Kidney epithelial cell (primary cell): Measurements from ENCODE around the gene ZDHHC5. TPM values are rescaled to one million over a fixed set of nuclear protein-coding genes. Genes with fewer than 3 reads are reported as not detected.

Source experiments
- DNase-seq: peaks from one replicate; pipeline ENCODE4 v3.0.0-alpha.2; 2010; ENCODE audit warnings: low read depth
- H3K27me3 ChIP-seq: 2 replicates; pipeline ENCODE4 v1.6.0; 2011; ENCODE audit warnings: low read length; ENCODE audit not compliant: control insufficient read depth, insufficient read depth
- H3K36me3 ChIP-seq: 2 replicates; pipeline ENCODE4 v1.5.1; 2011; ENCODE audit warnings: low read length; ENCODE audit not compliant: control insufficient read depth, insufficient read depth
- H3K4me3 ChIP-seq: 2 replicates; pipeline ENCODE4 v1.5.1; 2011; ENCODE audit warnings: low read depth, mild to moderate bottlenecking, control low read depth, low read length
- CTCF ChIP-seq: IDR thresholded peaks from 2 replicates; pipeline ENCODE4 v1.5.1; 2011; ENCODE audit warnings: mild to moderate bottlenecking, moderate library complexity, low read length, control low read depth, inconsistent platforms; ENCODE audit not compliant: insufficient read depth, poor library complexity, severe bottlenecking
- total RNA-seq: library from RNA; depleted of rRNA; stranded (reverse); fragments of >200 nt; gene quantifications from 2 replicates; pipeline ENCODE4 v1.2.3, GENCODE V29; 2015

ZDHHC5 gene
- total RNA-seq, 1 donor from 2014 or later = 62.4 TPM

- Histone ChIP-seq H3K27me3 (peaks cover 39% of the 10 kb centered on the region), H3K4me3 (no peak overlapping the region), H3K36me3 (no peaks in the 10 kb centered on the region)
- DNase-seq = no peak
- TF ChIP-seq CTCF = no peak
These were observed 21.6 kb upstream of the ZDHHC5 start for GRCh38 chr11:57646194-57646798.

DNA sequence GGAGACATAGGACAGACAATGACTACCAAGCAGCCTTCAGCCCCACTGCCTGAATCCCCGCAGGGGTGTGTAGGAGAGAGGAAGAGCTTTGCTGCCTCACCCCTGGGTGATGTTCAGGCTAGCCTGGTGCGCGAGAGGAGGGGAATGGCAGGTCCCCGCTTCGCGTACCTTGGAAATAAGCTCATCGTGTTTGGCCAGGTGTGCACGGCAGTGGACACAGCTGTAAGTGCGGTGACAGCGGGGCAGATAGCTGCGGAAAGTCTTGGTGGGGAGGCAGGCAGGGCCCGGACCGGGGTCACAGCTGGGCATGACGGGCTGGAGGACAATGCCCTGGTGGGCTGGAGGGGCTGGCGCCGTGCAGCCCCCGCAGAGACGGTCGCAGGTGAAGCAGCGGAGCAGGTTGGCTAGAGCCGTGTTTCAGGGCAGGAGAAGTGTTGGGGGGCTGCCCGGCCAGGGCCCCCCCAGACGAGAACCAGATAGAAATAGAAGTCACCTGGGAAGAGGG is 21.1 kb upstream of the ZDHHC5 start:
- no peak overlapping the region for H3K4me3 ChIP-seq
- TF ChIP-seq CTCF = no peak
- H3K27me3 ChIP-seq = peaks cover 39% of the 10 kb centered on the region
- no peak for DNase-seq
- no peaks in the 10 kb centered on the region for H3K36me3 ChIP-seq

- no peak for DNase-seq
- peaks cover 39% of the 10 kb centered on the region for H3K27me3 ChIP-seq
- H3K36me3 ChIP-seq = no peaks in the 10 kb centered on the region
- no peak overlapping the region for H3K4me3 ChIP-seq
- TF ChIP-seq CTCF = no peak
These were observed 20.5 kb upstream of the ZDHHC5 start for GRCh38 chr11:57647372-57647771.

DNA sequence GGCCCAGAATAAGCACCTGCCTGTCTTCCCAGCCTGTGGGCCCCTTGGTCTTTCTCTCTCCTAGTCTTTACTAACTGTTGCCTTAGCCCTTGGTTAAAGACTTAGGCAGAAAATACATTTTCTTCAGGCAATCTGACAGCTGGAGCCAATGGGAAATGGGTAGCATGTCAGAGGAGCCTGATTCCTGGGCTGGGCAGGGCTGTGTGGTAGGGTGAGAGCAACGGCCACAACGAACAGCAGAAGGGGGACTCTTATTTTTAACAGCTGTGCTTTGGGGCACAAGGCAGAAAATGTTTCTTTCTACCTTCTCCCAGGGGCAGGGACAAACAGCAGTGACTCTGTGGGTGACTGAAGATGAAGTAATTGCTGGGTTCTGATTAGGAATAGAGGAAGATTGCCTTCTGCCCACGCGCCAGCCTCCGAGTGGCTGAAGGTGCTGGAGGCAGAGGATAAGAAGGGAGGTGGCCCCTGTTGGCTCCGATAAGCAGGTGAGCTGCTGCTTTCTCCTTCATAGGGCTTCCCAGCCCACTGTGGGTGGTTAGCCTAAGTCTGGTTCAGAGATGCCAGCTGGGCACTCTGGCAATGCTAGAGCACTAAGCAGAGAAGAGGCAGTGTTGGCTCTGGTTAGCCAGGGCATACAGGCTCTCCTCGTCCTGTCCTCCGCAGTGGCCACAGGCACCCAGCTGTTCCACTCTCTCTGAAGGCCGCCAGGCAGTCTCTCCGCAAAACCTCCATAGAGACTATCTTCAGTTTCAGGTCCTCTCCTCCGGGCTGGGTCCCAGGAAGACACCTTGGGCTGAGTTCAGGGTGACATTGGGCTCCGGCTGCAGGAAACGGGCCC is 19.7 kb upstream of the ZDHHC5 start:
- TF ChIP-seq CTCF = no peak
- H3K4me3 ChIP-seq = no peak overlapping the region
- peaks cover 39% of the 10 kb centered on the region for H3K27me3 ChIP-seq
- no peaks in the 10 kb centered on the region for H3K36me3 ChIP-seq
- DNase-seq = no peak

DNA sequence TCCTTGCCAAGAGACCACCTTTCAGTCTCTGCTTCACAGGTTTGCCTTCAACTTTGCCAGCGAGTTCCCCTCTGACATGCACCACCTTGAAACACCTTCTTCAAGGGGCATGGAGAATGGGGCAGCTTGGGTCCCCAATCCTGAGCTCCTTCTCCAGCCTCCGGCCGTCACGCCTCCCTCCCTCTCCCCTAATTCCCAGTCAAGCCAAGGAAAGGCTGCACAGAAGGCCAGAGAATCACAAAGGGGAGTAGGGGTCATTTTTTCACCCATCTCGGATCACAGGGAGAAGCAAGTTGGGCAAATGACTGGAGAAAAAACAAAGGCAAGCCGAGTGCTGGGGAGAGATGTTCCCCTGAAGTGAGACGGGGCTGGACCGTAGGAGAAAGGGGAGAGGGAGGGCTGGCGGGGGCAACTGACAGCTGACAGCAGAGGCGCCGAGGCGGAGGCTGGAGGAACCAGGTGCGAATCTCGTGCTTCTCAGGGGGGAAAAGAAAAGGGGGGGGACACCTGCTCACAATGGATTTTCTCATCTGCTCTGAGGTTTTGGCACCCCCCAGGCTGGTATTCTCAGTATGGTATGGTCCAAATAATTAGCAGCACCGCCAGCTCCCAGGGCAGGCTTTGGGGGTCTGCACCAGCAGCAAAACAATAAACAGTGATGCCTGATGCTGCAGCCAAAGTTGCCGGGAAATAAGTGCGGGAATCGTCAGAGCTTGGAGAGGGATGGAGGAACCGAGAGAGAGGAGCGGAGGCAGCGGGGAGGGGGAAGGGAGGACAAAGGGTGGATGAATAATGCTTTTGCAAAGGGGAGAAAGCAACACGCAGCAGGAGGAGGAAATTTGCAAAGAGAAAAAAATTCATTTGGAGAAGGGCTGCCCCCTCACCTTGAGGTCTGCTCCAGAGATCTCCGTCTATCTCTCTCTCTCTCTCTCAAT is 18.8 kb upstream of the ZDHHC5 start:
- Histone ChIP-seq H3K36me3 (no peaks in the 10 kb centered on the region), H3K27me3 (peaks cover 39% of the 10 kb centered on the region), H3K4me3 (peak overlapping the region; percentile 29)
- DNase-seq = no peak
- no peak for TF ChIP-seq CTCF
